ENCODE data around the gene PRMT5.

The PRMT5 gene

DNA sequence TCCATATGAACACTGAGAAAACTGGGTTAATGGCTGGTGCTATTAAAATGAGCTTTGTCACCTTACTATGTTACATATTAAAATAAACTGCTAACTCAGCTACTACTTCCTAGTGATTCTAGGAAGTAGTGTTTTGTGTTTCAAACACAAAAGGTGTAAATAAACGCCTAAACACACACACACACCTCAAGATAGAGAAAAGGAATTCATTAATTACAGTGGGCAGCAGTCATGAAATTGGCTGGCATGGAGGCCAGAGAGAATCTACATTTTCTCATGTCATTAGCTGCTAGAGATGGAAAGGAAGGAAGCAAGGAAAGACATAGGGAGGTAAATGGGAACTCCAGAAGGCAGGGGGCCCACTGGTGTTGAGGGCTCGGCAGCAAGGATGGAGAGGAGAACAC, 787 bp upstream of the PRMT5 start:
- H3K4me3 ChIP-seq (replicated peaks in 1 of 2; ENCODE audit: low read depth in 2 of 2, low read length in 2 of 2), result peak overlapping the region; percentile 42 to 55
- TF ChIP-seq, protein P1, sequence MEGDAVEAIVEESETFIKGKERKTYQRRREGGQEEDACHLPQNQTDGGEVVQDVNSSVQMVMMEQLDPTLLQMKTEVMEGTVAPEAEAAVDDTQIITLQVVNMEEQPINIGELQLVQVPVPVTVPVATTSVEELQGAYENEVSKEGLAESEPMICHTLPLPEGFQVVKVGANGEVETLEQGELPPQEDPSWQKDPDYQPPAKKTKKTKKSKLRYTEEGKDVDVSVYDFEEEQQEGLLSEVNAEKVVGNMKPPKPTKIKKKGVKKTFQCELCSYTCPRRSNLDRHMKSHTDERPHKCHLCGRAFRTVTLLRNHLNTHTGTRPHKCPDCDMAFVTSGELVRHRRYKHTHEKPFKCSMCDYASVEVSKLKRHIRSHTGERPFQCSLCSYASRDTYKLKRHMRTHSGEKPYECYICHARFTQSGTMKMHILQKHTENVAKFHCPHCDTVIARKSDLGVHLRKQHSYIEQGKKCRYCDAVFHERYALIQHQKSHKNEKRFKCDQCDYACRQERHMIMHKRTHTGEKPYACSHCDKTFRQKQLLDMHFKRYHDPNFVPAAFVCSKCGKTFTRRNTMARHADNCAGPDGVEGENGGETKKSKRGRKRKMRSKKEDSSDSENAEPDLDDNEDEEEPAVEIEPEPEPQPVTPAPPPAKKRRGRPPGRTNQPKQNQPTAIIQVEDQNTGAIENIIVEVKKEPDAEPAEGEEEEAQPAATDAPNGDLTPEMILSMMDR (IDR thresholded peaks at IDR 0.05; ENCODE audit: low read depth, low read length), result no peak
- DNase-seq (ENCODE audit: low read depth in 2 of 2), result no peak

DNA sequence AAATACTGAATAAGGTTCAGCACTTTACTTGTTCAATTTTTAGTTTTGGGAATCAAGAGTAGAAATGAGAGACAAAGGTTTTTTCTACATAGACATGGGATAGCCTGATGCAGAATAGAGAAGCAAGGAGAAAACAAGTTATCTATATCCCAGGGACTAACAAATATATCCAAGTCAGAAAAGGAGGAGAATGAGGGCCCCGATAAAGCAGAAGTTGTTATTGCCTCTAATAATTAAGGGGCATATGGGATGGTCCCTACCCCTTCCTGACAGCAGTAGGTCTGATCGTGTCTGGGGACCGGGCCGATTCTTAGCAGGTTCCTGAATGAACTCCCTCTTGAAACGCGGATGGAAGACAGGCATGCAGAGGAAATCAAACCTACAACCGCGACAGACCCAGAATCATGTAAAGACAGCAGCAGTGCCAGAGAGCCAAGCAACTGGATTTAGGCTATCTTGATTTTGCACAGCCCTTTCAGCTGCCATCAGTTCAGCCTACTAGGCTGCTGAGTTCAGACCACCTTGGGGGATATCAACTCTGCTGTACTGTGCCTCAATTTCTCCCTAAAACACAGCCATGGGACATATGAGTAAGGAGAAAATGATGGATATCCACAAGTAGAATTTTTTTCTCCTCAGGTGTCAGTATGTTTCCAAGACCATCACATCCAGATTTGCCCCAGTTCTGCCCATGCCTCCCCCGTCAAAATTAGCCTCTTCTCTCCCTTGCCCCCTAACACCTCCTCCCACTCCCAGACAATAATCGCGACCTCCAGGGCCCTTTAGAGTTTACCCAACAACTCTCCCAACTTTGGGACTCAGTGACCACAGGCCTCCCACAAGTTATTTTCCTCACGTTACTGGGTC, 706 bp downstream of the PRMT5 start:
- TF ChIP-seq, protein P1 (IDR thresholded peaks at IDR 0.05; ENCODE audit: low read depth, low read length), result no peak

DNA sequence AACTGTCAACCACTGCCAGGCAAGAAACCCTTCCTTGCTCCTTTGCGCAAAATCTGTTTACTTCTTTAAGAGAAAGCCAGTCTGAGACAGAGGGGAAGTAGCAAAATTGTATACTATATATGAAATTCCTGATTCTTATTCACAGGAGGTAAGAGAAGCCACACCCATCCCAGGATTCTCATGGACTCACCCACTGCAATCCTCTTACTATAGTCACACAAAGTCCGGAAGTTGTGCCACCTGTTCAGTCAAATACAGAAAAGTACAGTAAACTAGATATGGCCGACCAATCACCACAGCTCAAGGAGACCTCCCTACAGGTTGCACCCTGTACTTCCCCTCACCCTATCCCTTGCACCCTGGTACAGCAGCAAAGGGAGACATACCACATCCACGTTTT, 2.9 kb downstream of the PRMT5 start:
- DNase-seq (ENCODE audit: low read depth in 2 of 2), result peak in 1 of 2 donors; percentile 52
- H3K4me3 ChIP-seq (replicated peaks in 1 of 2; ENCODE audit: low read depth in 2 of 2, low read length in 2 of 2), result no peak overlapping the region

More for the DNA sequence above, 706 bp downstream of the PRMT5 start:
- H3K4me3 ChIP-seq (replicated peaks in 1 of 2; ENCODE audit: low read depth in 2 of 2, low read length in 2 of 2), result peak overlapping the region; percentile 79 to 99
- DNase-seq (ENCODE audit: low read depth in 2 of 2), result peak in 1 of 2 donors; percentile 9

DNA sequence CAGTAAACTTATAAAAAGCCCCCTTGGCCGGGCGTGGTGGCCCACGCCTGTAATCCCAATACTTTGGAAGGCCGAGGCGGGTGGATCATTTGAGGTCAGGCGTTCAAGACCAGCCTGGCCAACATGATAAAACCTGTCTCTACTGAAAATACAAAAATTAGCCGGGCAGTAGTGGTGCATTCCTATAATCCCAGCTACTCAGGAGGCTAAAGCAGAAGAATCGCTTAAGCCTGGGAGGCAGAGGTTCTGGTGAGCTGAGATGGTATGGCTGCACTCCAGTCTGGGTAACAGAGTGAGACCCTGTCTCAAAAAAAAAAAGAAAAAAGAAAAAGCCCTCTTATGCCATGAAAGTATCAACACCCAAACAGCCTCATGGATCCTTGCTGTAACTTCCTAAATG, 3.7 kb downstream of the PRMT5 start:
- TF ChIP-seq, protein P1 (IDR thresholded peaks at IDR 0.05; ENCODE audit: low read depth, low read length), result no peak
- H3K4me3 ChIP-seq (replicated peaks in 1 of 2; ENCODE audit: low read depth in 2 of 2, low read length in 2 of 2), result no peak overlapping the region
- no peak for DNase-seq (ENCODE audit: low read depth in 2 of 2)

More for the DNA sequence above, 2.9 kb downstream of the PRMT5 start:
- TF ChIP-seq, protein P1 (IDR thresholded peaks at IDR 0.05; ENCODE audit: low read depth, low read length), result no peak

DNA sequence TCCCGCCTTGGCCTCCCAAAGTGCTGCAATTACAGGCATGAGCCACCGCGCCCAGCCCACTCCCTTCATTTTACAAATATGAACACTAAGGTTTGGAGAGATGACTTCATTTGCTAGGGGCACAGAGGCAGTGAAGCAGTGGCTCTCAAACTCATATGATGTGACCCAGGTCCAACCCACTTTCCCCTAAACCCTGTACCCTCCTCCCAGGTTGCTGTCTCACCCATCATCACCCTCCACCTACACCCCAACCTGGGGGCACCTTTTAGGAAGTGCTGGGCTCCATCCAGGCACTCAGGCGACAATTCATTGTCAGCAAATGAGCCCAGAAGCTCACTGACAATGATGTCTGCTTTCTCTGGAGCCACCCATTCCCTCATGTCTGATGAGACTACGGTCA, 5.4 kb downstream of the PRMT5 start:
- DNase-seq (ENCODE audit: low read depth in 2 of 2), result no peak
- no peak overlapping the region for H3K4me3 ChIP-seq (replicated peaks in 1 of 2; ENCODE audit: low read depth in 2 of 2, low read length in 2 of 2)
- TF ChIP-seq, protein P1 (IDR thresholded peaks at IDR 0.05; ENCODE audit: low read depth, low read length), result no peak

DNA sequence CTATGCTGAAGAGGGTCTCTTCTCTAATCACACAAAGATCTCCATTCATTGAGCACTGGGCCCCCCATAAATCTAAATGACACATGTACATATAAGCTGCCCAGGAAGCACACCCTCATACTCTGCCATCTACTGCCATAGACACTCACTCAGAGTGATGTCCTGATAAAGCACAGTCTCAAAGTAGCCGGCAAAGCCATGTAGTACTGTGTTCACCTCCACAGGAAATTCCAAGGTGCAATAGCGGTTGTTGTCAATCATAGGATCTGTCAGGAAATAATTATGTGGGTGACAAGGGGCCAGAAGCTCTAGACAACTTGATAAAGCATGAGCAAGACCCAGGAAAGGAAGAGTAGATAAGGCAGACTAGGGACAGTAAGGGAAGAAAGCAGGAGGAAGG, 6.9 kb downstream of the PRMT5 start:
- H3K4me3 ChIP-seq (replicated peaks in 1 of 2; ENCODE audit: low read depth in 2 of 2, low read length in 2 of 2), result no peak overlapping the region
- TF ChIP-seq, protein P1 (IDR thresholded peaks at IDR 0.05; ENCODE audit: low read depth, low read length), result no peak
- no peak for DNase-seq (ENCODE audit: low read depth in 2 of 2)

All from cardiac fibroblast (primary cell).